HG03175 (cell line): ENCODE data around the gene SLC50A1.
A peak's percentile ranks its signal among the peaks of the same experiment; 100 is the strongest.

ENCODE experiments used
- ATAC-seq: cut with Tn5 transposase; IDR thresholded peaks from one replicate; pipeline ENCODE4 v1.9.1; 2021; ENCODE audit warnings: mild to moderate bottlenecking, moderate library complexity; ENCODE audit not compliant: unreplicated experiment

The SLC50A1 gene

DNA sequence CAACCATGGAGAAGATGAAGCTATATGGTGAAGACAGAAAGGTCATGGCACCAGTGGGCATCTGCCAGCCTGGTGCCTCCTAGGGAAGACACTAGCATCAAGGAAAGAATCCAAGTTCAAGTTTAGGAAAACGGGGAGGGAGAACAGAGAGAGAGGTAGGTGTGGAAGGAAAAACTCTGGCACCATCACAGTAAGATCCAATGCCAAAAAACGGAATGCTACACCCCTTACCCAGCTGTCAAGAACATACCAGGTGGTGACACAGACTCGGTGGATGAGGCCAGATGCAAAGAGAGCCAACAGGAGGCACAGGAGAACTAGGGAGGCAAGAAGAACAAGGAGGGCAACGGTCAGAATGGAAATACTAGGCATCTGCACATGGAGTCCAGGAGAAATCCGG is 33.9 kb downstream of the SLC50A1 start:
- ATAC-seq = no peak

DNA sequence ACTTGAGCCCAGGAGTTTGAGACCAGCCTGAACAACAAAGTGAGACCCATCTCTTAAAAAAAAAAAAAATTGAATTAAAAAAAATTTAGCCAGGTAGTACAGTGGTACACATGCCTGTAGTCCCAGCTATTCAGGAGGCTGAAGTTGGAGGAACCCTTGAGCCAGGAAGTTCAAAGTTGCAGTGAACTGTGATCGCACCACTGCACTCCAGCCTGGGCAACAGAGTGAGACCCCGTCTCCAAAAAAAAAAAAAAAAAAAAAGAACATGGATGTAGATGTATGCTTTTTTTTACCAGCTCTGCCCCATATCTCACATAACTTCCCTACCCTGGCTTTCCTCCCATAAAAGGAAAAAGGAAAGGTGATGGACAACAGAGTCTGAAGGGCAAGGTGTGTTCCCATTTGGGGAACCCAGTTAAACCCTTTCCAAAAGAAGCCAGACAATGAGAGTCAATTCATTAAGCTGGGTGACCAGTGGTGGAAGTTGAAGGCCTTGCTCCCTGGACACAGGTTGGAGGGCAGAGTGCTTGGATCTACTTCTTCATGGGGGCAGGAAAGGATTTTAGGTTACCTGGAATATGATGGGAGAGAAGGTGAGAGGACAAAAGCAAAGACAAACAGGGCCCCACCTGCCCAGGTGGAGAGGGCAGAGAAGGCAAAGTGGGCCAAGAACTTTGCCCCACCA is 34.6 kb downstream of the SLC50A1 start:
- no peak for ATAC-seq

GRCh38 chr1:155170806-155171205 is 35.2 kb downstream of the SLC50A1 start:
- ATAC-seq = no peak

GRCh38 chr1:155171836-155172731 is 36.4 kb downstream of the SLC50A1 start:
- ATAC-seq = peak; percentile 18

DNA sequence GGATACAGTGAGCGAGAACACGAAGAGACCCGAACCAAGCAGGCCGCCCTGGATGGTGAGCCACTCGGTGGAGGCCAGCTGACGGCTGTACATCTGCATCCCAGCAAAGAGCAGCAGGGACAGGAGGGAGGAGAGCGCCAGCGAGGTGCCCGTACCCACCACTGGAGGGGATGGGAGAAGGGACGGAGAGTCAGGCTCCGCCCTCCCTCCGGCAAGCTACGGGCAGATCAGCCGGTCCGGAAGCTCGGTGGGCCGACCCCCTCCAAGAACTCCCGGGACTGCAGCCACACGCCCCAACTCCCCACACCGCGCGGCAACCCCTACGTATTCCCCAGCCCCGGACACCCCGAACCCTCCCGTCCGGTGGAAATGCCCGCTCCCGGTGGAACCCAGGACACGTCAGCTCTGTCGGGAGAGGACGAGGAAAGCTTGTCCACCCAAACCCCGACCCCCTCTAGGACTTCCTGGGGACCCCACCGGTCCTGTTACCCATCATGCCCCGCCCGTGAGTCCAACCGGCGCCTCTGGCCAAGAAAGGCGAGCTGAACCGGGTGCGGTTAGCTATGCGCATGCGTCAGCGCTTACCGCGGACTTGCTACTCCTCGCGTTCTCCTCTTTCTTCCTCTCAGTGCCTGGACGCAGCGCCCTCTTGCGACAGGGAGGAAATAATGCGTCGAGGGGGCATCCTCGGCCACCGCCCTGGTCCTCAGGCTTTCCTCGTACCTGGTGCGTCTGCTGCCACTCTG is 37.3 kb downstream of the SLC50A1 start, which contains the start of gene KRTCAP2:
Gene KRTCAP2, minus strand, starts transcription at position 573 of the 746 bp plus-strand sequence. Its CDS starts 80 bp downstream, at position 493.
- peak; percentile 79 for ATAC-seq

DNA sequence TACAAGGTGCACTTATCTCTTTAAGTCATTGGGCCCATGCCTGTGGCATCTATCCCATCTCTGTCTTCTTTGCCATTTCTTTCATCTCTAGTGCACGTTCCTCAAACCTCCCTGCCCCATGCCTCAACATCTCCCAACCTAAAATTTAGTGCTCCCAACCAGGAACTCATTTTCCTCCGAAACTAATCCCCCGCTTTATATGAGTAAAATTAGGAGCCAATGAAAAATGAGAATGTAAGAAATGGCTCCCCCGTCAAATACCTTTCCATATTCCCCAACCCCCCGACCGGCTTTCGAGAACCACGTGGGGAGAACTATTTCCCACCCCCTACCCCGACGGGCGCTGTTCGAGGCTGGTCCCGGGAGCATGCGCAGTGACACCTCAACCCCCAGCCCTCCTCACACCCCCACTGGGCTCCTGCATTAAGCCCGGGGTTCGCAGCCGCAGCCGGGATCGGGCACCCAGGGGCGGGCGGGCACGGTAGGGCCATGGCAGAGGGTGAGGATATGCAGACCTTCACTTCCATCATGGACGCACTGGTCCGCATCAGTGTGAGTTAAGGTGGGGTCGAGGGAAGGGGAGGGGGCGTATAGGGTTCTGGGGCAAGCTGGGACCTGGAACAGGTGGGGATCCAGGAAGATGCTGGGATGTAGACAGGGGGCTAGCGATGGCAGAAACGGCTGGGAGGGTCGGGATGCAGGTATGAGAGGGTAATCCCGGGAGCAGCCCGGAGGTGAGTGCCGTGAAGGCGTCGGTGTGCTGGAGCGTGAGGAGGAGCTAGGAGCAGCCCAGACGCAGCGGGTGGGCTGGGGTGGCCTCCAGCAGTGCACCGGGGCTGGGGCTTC is 38.0 kb downstream of the SLC50A1 start, which contains the start of gene TRIM46:
Gene TRIM46, plus strand, starts transcription at position 372 of the 846 bp plus-strand sequence. Its CDS starts 118 bp downstream, at position 490.
- ATAC-seq = no peak

GRCh38 chr1:155174324-155175280 is 39.0 kb downstream of the SLC50A1 start:
- ATAC-seq = no peak

DNA sequence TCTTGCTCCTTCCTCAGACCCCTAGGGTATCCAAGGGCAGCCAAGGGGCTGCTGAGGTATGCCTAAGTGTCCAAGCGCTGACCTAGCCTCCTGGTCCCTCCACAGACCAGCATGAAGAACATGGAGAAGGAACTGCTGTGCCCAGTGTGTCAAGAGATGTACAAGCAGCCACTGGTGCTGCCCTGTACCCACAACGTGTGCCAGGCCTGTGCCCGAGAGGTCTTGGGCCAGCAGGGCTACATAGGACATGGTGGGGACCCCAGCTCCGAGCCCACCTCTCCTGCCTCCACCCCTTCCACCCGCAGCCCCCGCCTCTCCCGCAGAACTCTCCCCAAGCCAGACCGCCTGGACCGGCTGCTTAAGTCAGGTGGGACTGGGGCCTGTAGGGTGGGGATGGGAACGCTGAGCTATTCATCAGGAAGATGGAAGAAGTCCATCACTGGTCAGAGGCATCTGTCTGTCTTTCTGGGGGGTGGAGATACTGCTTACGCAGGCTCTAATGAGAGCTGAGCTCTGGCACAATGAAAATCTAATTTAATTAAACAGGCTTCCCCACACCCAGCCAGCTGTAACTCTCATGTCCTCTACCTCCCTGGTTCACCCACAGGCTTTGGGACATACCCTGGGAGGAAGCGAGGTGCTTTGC is 39.8 kb downstream of the SLC50A1 start:
- ATAC-seq = no peak

DNA sequence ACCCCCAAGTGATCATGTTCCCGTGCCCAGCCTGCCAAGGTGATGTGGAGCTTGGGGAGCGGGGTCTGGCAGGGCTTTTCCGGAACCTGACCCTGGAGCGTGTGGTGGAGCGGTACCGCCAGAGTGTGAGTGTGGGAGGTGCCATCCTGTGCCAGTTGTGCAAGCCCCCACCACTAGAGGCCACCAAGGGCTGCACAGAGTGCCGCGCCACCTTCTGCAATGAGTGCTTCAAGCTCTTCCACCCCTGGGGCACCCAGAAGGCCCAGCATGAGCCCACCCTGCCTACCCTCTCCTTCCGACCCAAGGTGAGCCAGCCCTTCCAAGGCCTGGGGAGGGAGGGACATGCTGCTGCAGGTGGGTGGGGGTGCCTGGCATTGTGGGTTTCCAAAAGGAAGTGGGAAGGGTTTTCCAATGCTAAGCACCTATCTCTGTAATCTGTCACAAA is 40.3 kb downstream of the SLC50A1 start:
- ATAC-seq = no peak

- ATAC-seq = no peak
Observed at GRCh38 chr1:155176544-155177071, 41.0 kb downstream of the SLC50A1 start.

- ATAC-seq = no peak
Observed at GRCh38 chr1:155177192-155177917, 41.7 kb downstream of the SLC50A1 start.

DNA sequence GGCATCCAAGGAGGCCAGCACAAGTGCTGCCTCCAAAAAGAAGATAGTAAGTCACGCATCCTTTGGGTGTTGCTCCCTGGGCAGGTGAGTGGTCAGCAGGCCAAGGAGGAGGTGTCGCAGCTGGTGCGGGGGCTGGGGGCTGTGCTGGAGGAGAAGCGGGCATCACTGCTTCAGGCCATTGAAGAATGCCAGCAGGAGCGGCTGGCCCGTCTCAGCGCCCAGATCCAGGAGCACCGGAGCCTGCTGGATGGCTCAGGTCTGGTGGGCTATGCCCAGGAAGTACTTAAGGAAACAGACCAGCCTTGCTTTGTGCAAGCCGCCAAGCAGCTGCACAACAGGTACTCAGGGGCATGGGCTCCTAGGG is 42.2 kb downstream of the SLC50A1 start:
- ATAC-seq = no peak

GRCh38 chr1:155178441-155179111 is 42.9 kb downstream of the SLC50A1 start:
- no peak for ATAC-seq

DNA sequence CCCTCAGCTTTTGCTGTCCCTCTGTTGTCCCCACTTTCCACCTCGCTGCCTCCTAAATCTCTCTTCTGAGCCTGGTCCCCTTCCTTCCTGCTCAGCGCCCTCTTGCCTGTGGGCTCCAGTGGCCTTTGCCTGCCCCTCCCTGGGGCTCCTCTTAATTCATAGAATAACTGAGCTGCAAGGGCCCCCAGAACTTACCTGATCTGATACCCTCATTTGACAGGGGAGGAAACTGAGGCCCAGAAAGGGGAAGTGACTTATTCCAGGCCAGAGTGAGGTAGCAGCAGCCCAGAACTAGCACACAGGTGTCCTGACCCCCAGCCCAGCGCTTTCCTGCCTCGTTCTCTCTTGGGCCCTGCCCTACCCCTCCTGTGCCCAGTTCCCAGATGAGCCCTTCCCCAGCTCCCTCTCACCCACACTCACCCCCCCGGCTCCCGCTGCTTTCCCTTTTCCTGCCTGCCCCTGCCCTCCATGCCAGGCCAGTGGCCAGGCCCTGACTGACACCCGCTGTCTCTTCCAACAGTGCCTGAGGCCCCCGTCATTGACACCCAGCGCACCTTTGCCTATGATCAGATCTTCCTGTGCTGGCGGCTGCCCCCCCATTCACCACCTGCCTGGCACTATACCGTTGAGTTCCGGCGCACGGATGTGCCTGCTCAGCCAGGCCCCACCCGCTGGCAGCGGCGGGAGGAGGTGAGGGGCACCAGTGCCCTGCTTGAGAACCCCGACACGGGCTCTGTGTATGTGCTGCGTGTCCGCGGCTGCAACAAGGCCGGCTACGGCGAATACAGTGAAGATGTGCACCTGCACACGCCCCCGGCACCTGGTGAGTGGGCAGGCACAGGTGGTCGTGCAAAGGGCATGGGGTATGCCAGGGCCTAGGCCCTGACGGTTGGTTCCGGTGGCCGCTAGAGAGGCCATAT is 43.7 kb downstream of the SLC50A1 start:
- no peak for ATAC-seq

DNA sequence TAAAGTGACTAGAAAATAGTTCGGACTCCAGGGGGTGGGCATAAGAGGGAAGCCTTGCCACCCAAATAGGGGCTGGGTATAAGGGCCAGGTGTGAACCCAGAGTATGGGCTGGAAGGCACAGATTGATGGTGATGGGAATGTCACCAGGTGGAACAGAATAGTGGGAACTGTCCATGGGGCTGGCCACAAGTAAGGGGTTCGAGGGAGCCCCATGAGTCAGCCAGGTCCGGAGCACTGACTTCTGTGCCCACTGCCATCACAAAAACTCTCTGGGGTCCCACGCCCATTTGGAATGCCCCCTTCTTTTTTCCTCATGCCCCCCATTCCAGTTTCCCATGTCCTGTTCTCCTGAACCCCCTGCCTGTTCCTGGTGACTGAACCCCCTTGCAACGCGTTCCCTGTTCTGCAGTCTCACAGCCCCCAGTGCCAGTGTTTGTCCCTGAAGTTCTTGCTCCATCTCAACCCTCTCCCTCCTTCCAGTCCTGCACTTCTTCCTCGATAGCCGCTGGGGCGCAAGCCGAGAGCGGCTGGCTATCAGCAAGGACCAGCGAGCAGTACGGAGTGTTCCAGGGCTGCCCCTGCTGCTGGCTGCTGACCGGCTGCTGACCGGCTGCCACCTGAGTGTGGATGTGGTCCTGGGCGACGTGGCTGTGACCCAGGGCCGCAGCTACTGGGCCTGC is 45.9 kb downstream of the SLC50A1 start:
- ATAC-seq = no peak
